Fibroblast of mammary gland (primary cell): ENCODE results near the gene RPTOR.
A peak's percentile ranks its signal among the peaks of the same experiment; 100 is the strongest.
"Not testable (repeated sequence)": the region's sequence is repeated elsewhere in the genome, so short reads cannot be mapped to it uniquely, and the experiment has no call there.

Source experiments
- DNase-seq: peaks from one replicate; pipeline ENCODE4 v3.0.0-alpha.2; 2010; ENCODE audit warnings: low read depth
- H3K4me3 ChIP-seq: 2 replicates; pipeline ENCODE4 v1.5.1; 2011; ENCODE audit warnings: low read depth, mild to moderate bottlenecking, low read length, moderate library complexity; ENCODE audit not compliant: control insufficient read depth
- TF ChIP-seq, protein P1 (sequence below): conservative IDR thresholded peaks from 2 replicates; pipeline ENCODE4 v1.5.1; 2011; ENCODE audit warnings: low read depth, low read length, inconsistent platforms; ENCODE audit not compliant: control insufficient read depth, insufficient read depth

Gene RPTOR

DNA sequence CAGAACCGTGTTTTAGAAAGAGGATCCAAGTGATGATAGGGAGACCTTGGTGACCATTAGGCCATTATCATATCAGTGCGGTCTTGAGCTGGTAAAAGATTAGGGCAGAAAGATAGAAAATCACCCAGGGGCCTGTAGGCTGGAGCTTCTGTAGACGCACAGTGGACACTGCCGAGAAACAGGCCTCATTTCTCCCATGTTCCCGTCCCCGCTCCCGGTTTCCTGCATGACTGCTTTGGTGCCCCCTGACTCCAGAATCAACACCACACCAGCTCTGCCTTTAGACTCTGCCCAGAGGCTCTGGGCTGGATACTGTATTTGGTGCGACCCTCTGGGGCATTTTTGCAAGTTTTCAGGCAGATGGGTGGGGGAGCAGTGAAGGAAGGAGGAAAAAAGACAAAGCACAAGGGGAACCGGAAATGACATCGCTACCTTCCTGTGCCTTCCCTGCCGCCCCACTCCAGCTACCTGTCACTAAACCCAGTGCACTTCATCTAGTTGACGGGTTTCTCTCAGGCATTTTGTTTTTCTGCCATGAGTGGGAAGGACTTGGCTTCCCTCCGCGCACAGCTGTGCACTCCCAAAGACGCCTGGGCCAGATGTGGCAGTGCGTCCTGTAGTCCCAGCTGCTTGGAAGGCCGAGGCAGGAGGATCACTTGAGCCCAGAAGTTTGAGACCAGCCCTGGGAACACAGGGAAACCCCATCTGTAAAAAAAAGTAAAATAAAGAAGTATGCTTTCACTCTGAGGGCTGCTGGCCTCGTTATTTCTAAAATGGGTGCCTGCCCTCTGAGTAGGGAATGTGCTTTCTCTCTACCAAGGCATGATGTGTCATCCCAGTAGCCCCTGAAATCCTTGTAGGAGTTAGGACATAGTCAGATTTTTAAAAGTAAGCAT is 214.1 kb downstream of the RPTOR start:
- DNase-seq = peak; percentile 47
- TF ChIP-seq, protein P1, sequence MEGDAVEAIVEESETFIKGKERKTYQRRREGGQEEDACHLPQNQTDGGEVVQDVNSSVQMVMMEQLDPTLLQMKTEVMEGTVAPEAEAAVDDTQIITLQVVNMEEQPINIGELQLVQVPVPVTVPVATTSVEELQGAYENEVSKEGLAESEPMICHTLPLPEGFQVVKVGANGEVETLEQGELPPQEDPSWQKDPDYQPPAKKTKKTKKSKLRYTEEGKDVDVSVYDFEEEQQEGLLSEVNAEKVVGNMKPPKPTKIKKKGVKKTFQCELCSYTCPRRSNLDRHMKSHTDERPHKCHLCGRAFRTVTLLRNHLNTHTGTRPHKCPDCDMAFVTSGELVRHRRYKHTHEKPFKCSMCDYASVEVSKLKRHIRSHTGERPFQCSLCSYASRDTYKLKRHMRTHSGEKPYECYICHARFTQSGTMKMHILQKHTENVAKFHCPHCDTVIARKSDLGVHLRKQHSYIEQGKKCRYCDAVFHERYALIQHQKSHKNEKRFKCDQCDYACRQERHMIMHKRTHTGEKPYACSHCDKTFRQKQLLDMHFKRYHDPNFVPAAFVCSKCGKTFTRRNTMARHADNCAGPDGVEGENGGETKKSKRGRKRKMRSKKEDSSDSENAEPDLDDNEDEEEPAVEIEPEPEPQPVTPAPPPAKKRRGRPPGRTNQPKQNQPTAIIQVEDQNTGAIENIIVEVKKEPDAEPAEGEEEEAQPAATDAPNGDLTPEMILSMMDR = no peak
- no peak overlapping the region for H3K4me3 ChIP-seq

DNA sequence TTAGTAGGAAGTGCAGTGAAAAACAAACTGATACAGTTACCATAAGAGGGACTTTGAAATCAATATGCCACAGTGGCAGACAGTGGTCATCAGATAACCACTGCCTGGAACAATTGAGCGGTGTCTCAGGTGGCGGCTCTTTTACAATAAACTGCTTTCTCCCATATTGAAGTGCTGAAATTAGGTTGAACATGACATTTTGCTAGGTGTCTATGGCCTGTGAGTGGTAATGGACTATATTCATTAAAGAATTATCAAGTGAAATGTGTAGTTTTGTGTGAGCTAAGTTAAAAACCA is 214.7 kb downstream of the RPTOR start:
- DNase-seq = no peak
- no peak overlapping the region for H3K4me3 ChIP-seq
- TF ChIP-seq, protein P1 = no peak

DNA sequence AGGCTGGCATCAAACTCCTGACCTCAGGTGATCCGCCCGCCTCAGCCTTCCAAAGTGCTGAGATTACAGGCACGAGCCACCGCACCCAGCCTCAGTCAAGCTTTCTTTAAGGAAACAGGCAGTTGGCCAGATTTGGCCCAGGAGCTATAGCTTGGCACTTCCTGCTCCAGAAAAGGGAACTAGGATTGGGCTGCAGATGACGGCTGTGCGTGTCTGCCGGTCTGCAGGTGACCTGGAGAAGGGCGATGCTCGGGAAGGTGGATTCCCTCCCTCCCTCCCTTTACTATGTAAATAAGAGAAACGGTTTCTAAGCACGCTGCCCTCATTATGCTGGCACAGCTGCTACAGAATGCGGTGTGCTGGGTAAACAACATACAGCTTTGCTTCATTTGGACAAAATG is 215.9 kb downstream of the RPTOR start:
- TF ChIP-seq, protein P1 = no peak
- DNase-seq = no peak
- no peak overlapping the region for H3K4me3 ChIP-seq

DNA sequence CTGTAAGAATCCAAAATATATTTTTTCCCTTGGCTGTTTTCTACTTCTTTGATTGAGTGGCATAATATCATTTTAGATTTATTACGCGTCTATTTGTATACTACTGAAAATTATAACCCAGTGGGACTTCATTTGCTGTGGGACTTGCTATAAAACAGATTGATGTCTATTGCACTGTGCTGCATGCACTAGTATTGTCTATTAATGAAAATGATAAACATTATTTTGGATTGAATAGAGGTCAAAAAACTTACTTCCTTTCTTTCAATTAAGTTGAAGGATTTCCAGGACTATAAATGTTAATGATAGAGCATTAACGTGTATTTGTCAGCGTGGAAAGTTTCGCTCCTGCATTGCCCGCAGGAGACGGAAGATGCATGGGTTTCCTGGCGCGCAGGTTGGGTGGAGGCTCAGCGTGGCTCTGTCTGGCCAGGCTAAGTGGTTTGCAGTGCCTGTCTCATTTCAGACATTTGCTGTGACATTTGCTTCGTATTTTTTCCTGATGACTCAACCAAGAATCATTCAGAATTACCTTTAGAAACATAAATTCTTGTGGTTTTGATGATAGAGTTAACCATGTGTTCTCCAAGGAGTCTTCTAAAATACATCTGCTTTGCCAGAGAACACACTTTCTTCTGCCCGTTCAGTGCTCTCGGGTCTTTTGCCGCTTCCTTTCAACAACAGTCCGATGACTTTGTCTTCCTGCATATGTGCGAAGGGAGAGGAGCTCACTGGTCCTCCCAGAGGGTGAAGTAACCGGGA is 216.7 kb downstream of the RPTOR start:
- no peak overlapping the region for H3K4me3 ChIP-seq
- TF ChIP-seq, protein P1 = no peak
- peak; percentile 80 for DNase-seq

DNA sequence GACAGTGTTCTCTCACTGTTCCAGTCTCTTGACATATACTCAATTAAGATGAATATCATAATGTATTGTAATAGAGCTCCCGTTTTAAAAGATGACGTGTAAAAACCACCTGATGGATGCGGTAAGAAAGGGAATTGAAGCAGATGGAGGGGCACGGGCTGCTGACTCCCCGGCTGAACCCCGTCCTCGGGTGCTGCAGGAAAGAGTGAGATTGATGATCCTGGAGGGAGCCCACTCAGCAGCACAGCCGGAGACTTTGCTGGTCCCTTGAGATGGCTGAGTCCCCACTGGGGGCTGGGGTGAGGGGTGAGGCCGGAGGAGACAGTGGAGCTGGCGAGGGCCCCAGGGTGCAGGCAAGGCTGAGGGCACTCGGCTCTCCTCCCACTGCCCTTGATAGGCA is 217.4 kb downstream of the RPTOR start:
- no peak overlapping the region for H3K4me3 ChIP-seq
- TF ChIP-seq, protein P1 = no peak
- DNase-seq = no peak

DNA sequence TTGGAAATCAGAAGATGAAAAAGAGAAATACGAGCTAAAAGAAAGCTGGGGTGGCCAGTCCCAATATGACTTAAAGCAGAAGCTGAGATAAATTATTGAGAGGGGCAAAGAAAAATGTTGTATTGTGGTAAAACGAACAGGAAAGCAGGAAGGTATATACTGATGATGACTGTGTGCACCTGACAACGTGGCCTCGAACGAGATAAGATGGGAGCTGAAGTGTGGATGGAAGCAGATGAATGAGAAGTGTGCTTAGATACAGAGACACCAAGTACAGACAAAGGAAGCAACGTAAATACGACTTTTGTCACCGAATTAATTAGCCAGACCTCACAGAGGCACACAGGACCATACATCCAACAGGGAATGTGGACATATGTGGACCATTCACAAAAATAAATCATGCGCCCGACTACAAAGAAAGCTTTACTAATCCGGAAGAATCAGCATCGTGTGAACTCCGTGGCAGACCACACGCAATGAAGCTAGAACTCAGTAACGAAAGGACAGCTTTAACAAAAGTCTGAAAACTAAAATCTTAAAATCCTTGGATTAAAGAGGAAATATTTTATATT is 218.7 kb downstream of the RPTOR start:
- H3K4me3 ChIP-seq = no peak overlapping the region
- TF ChIP-seq, protein P1 = no peak
- no peak for DNase-seq

DNA sequence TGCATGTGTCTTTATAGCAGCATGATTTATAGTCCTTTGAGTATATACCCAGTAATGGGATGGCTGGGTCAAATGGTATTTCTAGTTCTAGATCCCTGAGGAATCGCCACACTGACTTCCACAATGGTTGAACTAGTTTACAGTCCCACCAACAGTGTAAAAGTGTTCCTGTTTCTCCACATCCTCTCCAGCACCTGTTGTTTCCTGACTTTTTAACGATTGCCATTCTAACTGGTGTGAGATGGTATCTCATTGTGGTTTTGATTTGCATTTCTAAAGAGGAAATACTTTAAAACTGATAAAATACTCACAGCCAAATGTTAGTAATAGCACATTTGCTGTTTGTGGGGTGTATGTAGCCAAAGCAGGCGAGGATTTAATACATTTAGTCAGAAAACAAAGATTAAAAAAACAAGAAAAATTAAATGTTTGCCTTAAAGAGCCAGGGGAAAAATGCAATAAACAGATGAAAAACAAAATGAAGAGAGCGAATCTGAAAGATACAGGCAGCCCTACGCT is 220.0 kb downstream of the RPTOR start:
- DNase-seq, H3K4me3 ChIP-seq: not testable (repeated sequence)
